Osteocyte (in vitro differentiated cells): ENCODE results near the gene FUCA1. TPM values are rescaled to one million over a fixed set of nuclear protein-coding genes. Genes with fewer than 3 reads are reported as not detected.

ENCODE experiments used
- DNase-seq: peaks from one replicate; pipeline ENCODE4 v3.0.0; 2021; ENCODE audit warnings: mixed read lengths; ENCODE audit not compliant: unreplicated experiment; ENCODE audit errors: extremely low spot score
- H3K27ac Mint-ChIP-seq: one replicate; pipeline ENCODE4 v1.8.0; 2021; ENCODE audit warnings: mild to moderate bottlenecking, mixed read lengths; ENCODE audit not compliant: unreplicated experiment
- H3K27me3 Mint-ChIP-seq: one replicate; pipeline ENCODE4 v1.8.0; 2021; ENCODE audit warnings: mixed read lengths; ENCODE audit not compliant: unreplicated experiment
- H3K36me3 Mint-ChIP-seq: one replicate; pipeline ENCODE4 v1.8.0; 2021; ENCODE audit warnings: mixed read lengths; ENCODE audit not compliant: unreplicated experiment
- H3K4me1 Mint-ChIP-seq: one replicate; pipeline ENCODE4 v1.8.0; 2021; ENCODE audit warnings: mixed read lengths; ENCODE audit not compliant: unreplicated experiment
- H3K4me3 Mint-ChIP-seq: one replicate; pipeline ENCODE4 v1.8.0; 2021; ENCODE audit warnings: mild to moderate bottlenecking, moderate library complexity, mixed read lengths; ENCODE audit not compliant: unreplicated experiment
- H3K9me3 Mint-ChIP-seq: one replicate; pipeline ENCODE4 v1.8.0; 2021; ENCODE audit warnings: mixed read lengths; ENCODE audit not compliant: unreplicated experiment
- total RNA-seq: library from RNA; stranded (reverse); gene quantifications from 2 replicates; pipeline ENCODE4 v1.2.1, GENCODE V29; 2021
- TF ChIP-seq, protein P1 (sequence below): fragments of 200-600 bp; sonication (generic); IDR thresholded peaks from 2 replicates; pipeline ENCODE4 v1.5.0; 2021; ENCODE audit warnings: antibody characterized with exemption, mild to moderate bottlenecking, moderate library complexity

FUCA1 gene
- total RNA-seq, 1 donor from 2014 or later = 16.4 TPM

GRCh38 chr1:23798662-23799142 lies 69.4 kb downstream of the FUCA1 start:
- TF ChIP-seq, protein P1, sequence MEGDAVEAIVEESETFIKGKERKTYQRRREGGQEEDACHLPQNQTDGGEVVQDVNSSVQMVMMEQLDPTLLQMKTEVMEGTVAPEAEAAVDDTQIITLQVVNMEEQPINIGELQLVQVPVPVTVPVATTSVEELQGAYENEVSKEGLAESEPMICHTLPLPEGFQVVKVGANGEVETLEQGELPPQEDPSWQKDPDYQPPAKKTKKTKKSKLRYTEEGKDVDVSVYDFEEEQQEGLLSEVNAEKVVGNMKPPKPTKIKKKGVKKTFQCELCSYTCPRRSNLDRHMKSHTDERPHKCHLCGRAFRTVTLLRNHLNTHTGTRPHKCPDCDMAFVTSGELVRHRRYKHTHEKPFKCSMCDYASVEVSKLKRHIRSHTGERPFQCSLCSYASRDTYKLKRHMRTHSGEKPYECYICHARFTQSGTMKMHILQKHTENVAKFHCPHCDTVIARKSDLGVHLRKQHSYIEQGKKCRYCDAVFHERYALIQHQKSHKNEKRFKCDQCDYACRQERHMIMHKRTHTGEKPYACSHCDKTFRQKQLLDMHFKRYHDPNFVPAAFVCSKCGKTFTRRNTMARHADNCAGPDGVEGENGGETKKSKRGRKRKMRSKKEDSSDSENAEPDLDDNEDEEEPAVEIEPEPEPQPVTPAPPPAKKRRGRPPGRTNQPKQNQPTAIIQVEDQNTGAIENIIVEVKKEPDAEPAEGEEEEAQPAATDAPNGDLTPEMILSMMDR = no peak
- peaks cover 5% of the 10 kb centered on the region for H3K36me3 Mint-ChIP-seq
- no peak for DNase-seq
- H3K27ac Mint-ChIP-seq = peak overlapping the region; percentile 18
- no peaks in the 10 kb centered on the region for H3K9me3 Mint-ChIP-seq
- H3K4me1 Mint-ChIP-seq = peaks cover 15% of the 10 kb centered on the region
- H3K4me3 Mint-ChIP-seq = no peak overlapping the region
- H3K27me3 Mint-ChIP-seq = no peaks in the 10 kb centered on the region

DNA sequence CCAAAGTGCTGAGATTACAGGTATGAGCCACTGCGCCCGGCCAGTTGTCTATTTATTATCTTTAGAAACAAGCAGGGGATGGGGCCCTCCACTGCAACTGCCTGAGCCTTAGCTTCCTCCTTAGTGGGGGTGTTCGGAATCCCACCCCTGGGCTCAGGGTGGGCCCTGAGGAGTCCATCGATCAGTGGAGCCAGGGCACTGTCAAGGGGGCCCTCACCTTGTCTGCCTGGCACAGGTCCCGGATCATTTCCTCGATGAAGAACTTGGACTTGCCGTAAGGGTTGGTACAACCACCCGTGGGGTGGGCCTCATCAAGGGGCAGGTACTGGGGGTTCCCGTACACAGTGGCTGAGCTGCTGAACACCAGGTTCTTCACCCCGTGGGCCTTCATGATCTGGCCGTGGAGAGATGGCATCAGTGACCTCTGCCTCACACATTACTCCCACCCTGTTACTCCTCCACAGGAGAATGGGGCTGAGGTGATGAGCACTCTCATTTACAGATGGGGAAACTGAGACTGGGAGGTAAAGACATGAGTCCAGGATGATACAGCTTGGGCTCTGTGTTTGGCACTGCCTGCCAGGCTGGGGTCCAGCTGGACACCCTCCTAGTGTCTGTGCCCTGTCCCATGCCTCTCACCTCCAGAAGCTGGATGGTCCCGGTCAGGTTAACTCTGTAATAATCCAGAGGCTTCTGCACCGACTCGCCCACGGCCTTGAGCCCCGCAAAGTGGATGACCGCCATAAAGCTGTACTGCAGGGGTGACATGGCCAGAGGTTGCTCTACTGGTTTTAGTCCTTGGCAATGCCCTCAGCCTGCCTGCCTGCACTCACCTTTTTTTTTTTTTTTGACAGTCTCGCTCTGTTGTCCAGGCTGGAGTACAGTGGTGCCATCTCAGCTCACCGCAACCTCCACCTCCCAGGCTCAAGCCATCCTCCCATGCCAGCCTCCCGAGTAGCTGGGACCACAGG lies 70.3 kb downstream of the FUCA1 start:
- Mint-ChIP-seq H3K4me3 (no peak overlapping the region), H3K9me3 (no peaks in the 10 kb centered on the region), H3K4me1 (peaks cover 17% of the 10 kb centered on the region), H3K36me3 (peaks cover 3% of the 10 kb centered on the region), H3K27me3 (no peaks in the 10 kb centered on the region), H3K27ac (no peak overlapping the region)
- DNase-seq = no peak
- TF ChIP-seq, protein P1 = no peak

GRCh38 chr1:23796466-23797271 lies 71.4 kb downstream of the FUCA1 start:
- H3K4me1 Mint-ChIP-seq = peaks cover 22% of the 10 kb centered on the region
- H3K27me3 Mint-ChIP-seq = no peaks in the 10 kb centered on the region
- no peak overlapping the region for H3K27ac Mint-ChIP-seq
- H3K9me3 Mint-ChIP-seq = no peaks in the 10 kb centered on the region
- H3K36me3 Mint-ChIP-seq = peaks cover 3% of the 10 kb centered on the region
- DNase-seq = no peak
- TF ChIP-seq, protein P1 = no peak
- no peak overlapping the region for H3K4me3 Mint-ChIP-seq

- Mint-ChIP-seq H3K27me3 (no peaks in the 10 kb centered on the region), H3K27ac (no peak overlapping the region), H3K4me1 (peaks cover 24% of the 10 kb centered on the region), H3K4me3 (no peak overlapping the region), H3K36me3 (peaks cover 3% of the 10 kb centered on the region), H3K9me3 (no peaks in the 10 kb centered on the region)
- TF ChIP-seq, protein P1 = no peak
- no peak for DNase-seq
Observed at GRCh38 chr1:23795676-23796465, 72.2 kb downstream of the FUCA1 start.

Other genes with a start within 250 kb of the FUCA1 start
- gene RPL11, start 176.5 kb downstream of the FUCA1 start, total RNA-seq = 823 and 843 TPM in 2 replicates
- gene ELOA, start 124.8 kb downstream of the FUCA1 start, total RNA-seq = 41.4 and 47.0 TPM in 2 replicates
- 42.4 and 44.3 TPM in 2 replicates for gene PITHD1, start 89.9 kb downstream of the FUCA1 start, total RNA-seq
- gene LYPLA2, start 77.1 kb downstream of the FUCA1 start, total RNA-seq = 39.2 and 39.9 TPM in 2 replicates
- gene GALE, start 67.5 kb downstream of the FUCA1 start, total RNA-seq = 17.5 and 20.0 TPM in 2 replicates
- 34.1 and 37.4 TPM in 2 replicates for gene HMGCL, start 42.9 kb downstream of the FUCA1 start, total RNA-seq
- not detected in 2 replicates for gene CNR2, start 45.1 kb upstream of the FUCA1 start, total RNA-seq
- gene PNRC2, start 91.5 kb upstream of the FUCA1 start, total RNA-seq = 58.9 and 63.7 TPM in 2 replicates
- gene SRSF10, start 112.0 kb upstream of the FUCA1 start, total RNA-seq = 87.0 and 93.3 TPM in 2 replicates
- not detected in 2 replicates for gene MYOM3, start 243.8 kb upstream of the FUCA1 start, total RNA-seq